LNCaP clone FGC (cell line): ENCODE data around the gene EEF1AKMT2.

Experiments used
- DNase-seq: peaks from one replicate; pipeline ENCODE4 v3.0.0-alpha.2; 2011; ENCODE audit warnings: low read depth
- H3K4me3 ChIP-seq: 2 replicates; pipeline ENCODE4 v1.5.1; 2011; ENCODE audit warnings: mild to moderate bottlenecking, low read depth, low read length, control low read depth
- CTCF ChIP-seq: IDR thresholded peaks from 2 replicates; pipeline ENCODE4 v1.5.1; 2012; ENCODE audit warnings: mild to moderate bottlenecking; ENCODE audit not compliant: control insufficient read depth, insufficient read depth; ENCODE audit errors: extremely low read depth

Gene EEF1AKMT2

GRCh38 chr10:124742413-124743190 is 49.1 kb downstream of the EEF1AKMT2 start:
- peak; percentile 42 for TF ChIP-seq CTCF
- DNase-seq, result no peak
- peak overlapping the region; percentile 71 for H3K4me3 ChIP-seq

DNA sequence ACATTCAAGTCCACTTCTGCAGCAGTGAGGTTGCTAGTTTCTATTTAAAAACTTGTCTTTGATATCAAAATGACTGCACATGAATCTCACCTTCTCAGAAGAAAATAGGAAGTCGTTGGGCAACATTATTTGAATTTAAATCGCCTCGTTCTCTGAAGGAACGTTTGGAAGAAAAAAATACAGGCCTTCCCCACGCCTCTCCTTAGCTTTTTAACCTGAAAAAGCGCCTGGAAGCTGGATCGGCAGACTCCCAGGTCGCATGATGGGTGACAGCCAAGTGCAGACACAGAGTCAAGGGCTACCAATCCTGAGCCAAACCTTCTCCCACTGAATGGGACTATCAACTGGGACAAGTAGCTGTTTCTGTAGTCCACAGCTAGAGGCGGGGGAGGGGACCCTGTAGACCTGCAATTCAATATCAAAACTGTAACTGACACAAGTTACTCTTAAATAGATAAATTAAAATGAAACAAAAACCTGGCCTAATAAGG is 49.7 kb downstream of the EEF1AKMT2 start:
- TF ChIP-seq CTCF, result no peak
- no peak for DNase-seq
- peak overlapping the region; percentile 71 for H3K4me3 ChIP-seq

GRCh38 chr10:124741281-124741921 is 50.3 kb downstream of the EEF1AKMT2 start:
- TF ChIP-seq CTCF, result peak; percentile 81
- H3K4me3 ChIP-seq, result no peak overlapping the region
- no peak for DNase-seq

DNA sequence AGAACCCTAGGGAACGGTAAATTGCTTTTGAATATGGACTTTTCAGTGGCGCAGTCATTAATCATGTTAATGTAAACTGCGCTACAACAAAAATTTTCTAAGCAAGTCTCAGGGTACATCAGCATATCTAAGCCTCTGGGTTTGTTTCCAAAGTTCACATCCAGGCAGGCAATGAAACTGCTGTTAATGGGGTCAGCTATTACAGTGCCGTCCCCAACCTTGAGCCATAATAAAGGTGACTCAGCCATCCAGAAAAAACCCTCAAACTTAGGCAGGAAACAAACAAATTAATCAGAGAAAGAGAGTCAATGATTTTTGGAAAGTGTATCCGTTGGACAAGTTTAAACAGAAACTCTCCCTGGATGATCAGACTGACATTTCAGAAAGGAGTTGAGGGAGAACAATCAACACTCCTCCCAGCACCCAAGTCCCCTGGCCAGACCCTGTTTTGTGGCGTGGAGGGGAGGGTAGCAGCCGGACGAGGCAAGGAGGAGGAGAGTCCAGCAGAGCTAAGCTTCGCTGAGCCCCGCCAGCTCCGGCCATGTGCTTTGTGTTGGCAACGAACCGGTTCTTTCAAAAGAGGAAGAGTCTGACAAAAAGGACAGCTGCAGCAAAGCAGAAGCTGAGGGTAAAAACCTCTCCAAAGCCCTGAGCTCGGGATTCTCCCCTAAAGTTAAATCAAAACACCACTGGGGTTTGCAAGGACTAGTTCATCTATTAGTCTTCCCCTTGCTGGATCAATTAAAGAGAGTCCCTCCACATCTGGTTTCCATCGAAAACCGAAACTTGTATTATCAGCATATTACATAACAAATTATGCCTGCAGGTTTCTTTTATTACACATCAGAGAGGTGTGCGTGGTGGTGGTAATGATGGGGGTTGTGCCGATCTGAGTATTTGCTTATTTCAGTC is 51.1 kb downstream of the EEF1AKMT2 start:
- H3K4me3 ChIP-seq, result no peak overlapping the region
- no peak for DNase-seq
- no peak for TF ChIP-seq CTCF

- H3K4me3 ChIP-seq, result no peak overlapping the region
- TF ChIP-seq CTCF, result no peak
- no peak for DNase-seq
Measured at GRCh38 chr10:124739986-124740368, 51.7 kb downstream of the EEF1AKMT2 start.

DNA sequence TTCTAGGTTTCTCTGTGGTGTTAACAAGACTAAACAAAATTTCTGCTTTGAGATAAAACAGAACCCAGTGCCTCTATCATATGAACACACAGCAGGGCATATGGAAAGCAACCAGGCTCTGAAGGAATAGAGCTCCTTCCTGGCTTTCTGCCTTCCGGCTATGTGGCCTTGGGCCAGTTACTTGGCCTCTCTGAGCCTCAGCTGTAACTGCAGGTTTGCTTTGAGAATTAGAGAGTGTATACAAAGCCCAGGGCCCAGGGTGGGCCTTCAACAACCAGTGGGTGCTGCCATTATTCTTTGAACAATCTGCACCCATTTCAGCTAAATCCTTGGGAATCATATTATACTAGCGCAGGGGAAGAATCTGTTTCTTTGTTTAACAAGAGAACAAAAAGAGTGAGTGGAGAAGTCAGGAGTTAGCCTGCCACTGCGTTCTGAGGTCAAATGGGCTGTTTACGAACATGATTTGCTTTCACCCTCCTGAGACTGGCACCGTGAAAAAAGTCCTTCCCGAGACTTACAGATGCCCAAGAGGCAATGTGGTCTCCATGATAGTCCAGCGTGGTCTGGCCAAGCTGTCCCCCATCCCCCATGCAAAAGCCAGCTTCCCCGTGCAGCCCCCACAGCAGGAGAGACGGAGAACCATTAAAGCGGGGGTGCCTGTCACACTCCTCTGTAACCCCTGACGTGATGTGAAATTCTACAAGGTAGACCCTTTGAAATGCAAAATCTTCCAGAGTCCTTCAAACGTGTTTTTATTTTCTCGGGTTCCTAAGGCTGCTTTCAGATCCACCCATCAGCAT is 52.4 kb downstream of the EEF1AKMT2 start:
- H3K4me3 ChIP-seq, result no peak overlapping the region
- TF ChIP-seq CTCF, result no peak
- no peak for DNase-seq
